A549 (cell line): Measurements from ENCODE around the gene MPPED1. TPM values are rescaled to one million over a fixed set of nuclear protein-coding genes. Genes with fewer than 3 reads are reported as not detected.

Source experiments
- ATAC-seq, 2 experiments: fragments of 200-7000 bp in 1 of 2; fragments of >200 bp in 1 of 2; cut with Nextera tagmentation in 1 of 2; cut with Tn5 transposase in 1 of 2; 3 replicates each; pipeline versions ENCODE4 v1.8.0 to v1.9.1; 2018 to 2020; ENCODE audit warnings: mild to moderate bottlenecking in 1 of 2, moderate library complexity in 1 of 2
- CTCF ChIA-PET: fragments of 300-600 bp; sonication (Branson Sonifier 250); formaldehyde crosslinking; extraction: SDS; loops from one replicate; lab custom pipeline; 2021; ENCODE audit warnings: antibody characterized with exemption, inconsistent platforms; lab: Yijun Ruan, JAX
- POLR2A ChIA-PET: fragments of 350-600 bp; formaldehyde crosslinking; extraction: SDS; loops from one replicate; lab custom pipeline; 2021; ENCODE audit warnings: antibody characterized with exemption, inconsistent platforms; lab: Yijun Ruan, JAX
- DNase-seq, 2 experiments: peaks; one replicate each; pipeline versions ENCODE4 v3.0.0 to v3.0.0-alpha.2; 2011 to 2016; ENCODE audit warnings: low read depth in 1 of 2, low spot score in 1 of 2
- FAIRE-seq: peaks from 2 replicates; lab custom pipeline; 2011; peaks lifted over from hg19 to GRCh38; lab: Jason Lieb, UNC
- H3K27ac ChIP-seq, 2 experiments: fragments of >200 bp; sonication (Bioruptor Twin); formaldehyde crosslinking; 3 replicates each; pipeline ENCODE4 v1.5.1; 2016 to 2017
- H3K4me1 ChIP-seq: fragments of >200 bp; sonication (Bioruptor Twin); formaldehyde crosslinking; 3 replicates; pipeline ENCODE4 v1.6.1; 2016
- H3K4me2 ChIP-seq: fragments of >200 bp; sonication (Bioruptor Twin); formaldehyde crosslinking; 3 replicates; pipeline ENCODE4 v1.6.1; 2016
- H3K4me3 ChIP-seq: fragments of >200 bp; sonication (Bioruptor Twin); formaldehyde crosslinking; 3 replicates; pipeline ENCODE4 v1.5.1; 2016
- H3K9me3 ChIP-seq: fragments of >200 bp; sonication (Bioruptor Twin); formaldehyde crosslinking; 3 replicates; pipeline ENCODE4 v1.6.1; 2016
- CBX2 ChIP-seq: fragments of 200-600 bp; sonication (generic); IDR thresholded peaks from 2 replicates; pipeline ENCODE4 v1.6.1; 2016; ENCODE audit warnings: low read depth, mild to moderate bottlenecking, borderline replicate concordance
- CHD2 ChIP-seq: fragments of 150-350 bp; IDR thresholded peaks from 2 replicates; pipeline ENCODE4 v1.6.1; 2014; ENCODE audit warnings: low read length; ENCODE audit not compliant: partially characterized antibody
- EHMT2 ChIP-seq: fragments of 200-600 bp; sonication (generic); IDR thresholded peaks from 2 replicates; pipeline ENCODE4 v1.6.1; 2016; ENCODE audit warnings: antibody characterized with exemption, low read depth, mild to moderate bottlenecking, moderate library complexity
- EP300 ChIP-seq, 2 experiments: fragments of >200 bp; sonication (Bioruptor Twin); formaldehyde crosslinking; IDR thresholded peaks; 2 replicates in 1 of 2; 3 replicates in 1 of 2; pipeline ENCODE4 v1.6.1; 2016 to 2017
- ESRRA ChIP-seq: fragments of 150-350 bp; IDR thresholded peaks from 2 replicates; pipeline ENCODE4 v1.6.1; 2014; ENCODE audit warnings: mild to moderate bottlenecking, low read length, borderline replicate concordance
- HEYL ChIP-seq: fragments of 250-450 bp; sonication (Bioruptor Pico); IDR thresholded peaks from 2 replicates; pipeline ENCODE4 v1.8.0; 2021; ENCODE audit warnings: mild to moderate bottlenecking, moderate library complexity
- HOXA7 ChIP-seq: fragments of 250-450 bp; sonication (Bioruptor Pico); IDR thresholded peaks from 2 replicates; pipeline ENCODE4 v1.5.0; 2020; ENCODE audit warnings: mild to moderate bottlenecking, moderate library complexity
- JUN ChIP-seq, 2 experiments: fragments of >200 bp; sonication (Bioruptor Twin); formaldehyde crosslinking; IDR thresholded peaks; 2 replicates in 1 of 2; 3 replicates in 1 of 2; pipeline ENCODE4 v1.6.1; 2016 to 2017
- JUNB ChIP-seq: fragments of >200 bp; sonication (Bioruptor Twin); formaldehyde crosslinking; IDR thresholded peaks from 2 replicates; pipeline ENCODE4 v1.6.1; 2016
- KDM5A ChIP-seq: fragments of 200-600 bp; sonication (generic); IDR thresholded peaks from 2 replicates; pipeline ENCODE4 v1.6.1; 2016; ENCODE audit warnings: antibody characterized with exemption, mild to moderate bottlenecking
- MAZ ChIP-seq: fragments of 150-350 bp; IDR thresholded peaks from 2 replicates; pipeline ENCODE4 v1.6.1; 2014; ENCODE audit warnings: antibody characterized with exemption, low read depth, low read length, borderline replicate concordance
- NPAS2 ChIP-seq: fragments of 250-450 bp; sonication (Bioruptor Pico); IDR thresholded peaks from 2 replicates; pipeline ENCODE4 v1.8.0; 2022; ENCODE audit warnings: mild to moderate bottlenecking, moderate library complexity, borderline replicate concordance
- POLR2A ChIP-seq: IDR thresholded peaks from 2 replicates; pipeline ENCODE4 v1.6.1; 2012; ENCODE audit warnings: mild to moderate bottlenecking, low read length
- POLR2AphosphoS2 ChIP-seq: conservative IDR thresholded peaks from 2 replicates; pipeline ENCODE4 v1.6.1; 2012; ENCODE audit warnings: low read length, improper control_type of control experiment, inconsistent platforms
- RARB ChIP-seq: fragments of 250-450 bp; sonication (Bioruptor Pico); IDR thresholded peaks from 2 replicates; pipeline ENCODE4 v1.8.0; 2021; ENCODE audit warnings: mild to moderate bottlenecking, moderate library complexity
- RFX5 ChIP-seq: fragments of 450-650 bp; IDR thresholded peaks from 2 replicates; pipeline ENCODE4 v1.7.1; 2014; ENCODE audit warnings: antibody characterized with exemption, mild to moderate bottlenecking, moderate library complexity
- RNF2 ChIP-seq: fragments of 200-600 bp; sonication (generic); IDR thresholded peaks from 2 replicates; pipeline ENCODE4 v1.6.1; 2016; ENCODE audit warnings: low read depth, mild to moderate bottlenecking, antibody characterized with exemption, moderate library complexity, borderline replicate concordance
- SMC3 ChIP-seq: fragments of >200 bp; sonication (Bioruptor Twin); formaldehyde crosslinking; IDR thresholded peaks from 3 replicates; pipeline ENCODE4 v1.6.1; 2018; ENCODE audit warnings: inconsistent platforms
- SREBF2 ChIP-seq: fragments of 450-650 bp; IDR thresholded peaks from 2 replicates; pipeline ENCODE4 v1.6.1; 2014; ENCODE audit warnings: mild to moderate bottlenecking, moderate library complexity
- ZFP36 ChIP-seq: fragments of 450-650 bp; IDR thresholded peaks from 2 replicates; pipeline ENCODE4 v1.6.1; 2014; ENCODE audit warnings: borderline replicate concordance; ENCODE audit not compliant: partially characterized antibody
- ZNF302 ChIP-seq: fragments of 250-450 bp; sonication (Bioruptor Pico); IDR thresholded peaks from 2 replicates; pipeline ENCODE4 v1.9.0; 2021; ENCODE audit warnings: inconsistent platforms, mild to moderate bottlenecking, moderate library complexity
- ZSCAN20 ChIP-seq: fragments of 250-450 bp; sonication (Bioruptor Pico); IDR thresholded peaks from 2 replicates; pipeline ENCODE4 v1.8.0; 2022; ENCODE audit warnings: mild to moderate bottlenecking, moderate library complexity
- WGBS: methylation state at CpG from one replicate; pipeline ENCODE4 v1.1.6; 2017; ENCODE audit errors: missing lambda C conversion rate; 5-methylcytosine and 5-hydroxymethylcytosine counted together
- polyA plus RNA-seq, 4 experiments: library from polyadenylated mRNA; depleted of rRNA in 3 of 4; stranded (reverse); fragments of >200 nt; fragmentation: RNase III in 1 of 4; extraction: RNeasy Plus Mini Kit Qiagen cat#74134 plus additional on column Dnase treatment in 1 of 4; gene quantifications; 2 replicates in 3 of 4; 3 replicates in 1 of 4; pipeline ENCODE4 v1.2.3, GENCODE V29; 2011 to 2017
- TF ChIP-seq, protein P1 (sequence below): fragments of 200-600 bp; sonication (generic); IDR thresholded peaks from 2 replicates; pipeline ENCODE4 v1.6.1; 2016; ENCODE audit warnings: antibody characterized with exemption, mild to moderate bottlenecking, moderate library complexity
- TF ChIP-seq, protein P2 (sequence below): fragments of 250-450 bp; sonication (Bioruptor Pico); IDR thresholded peaks from 2 replicates; pipeline ENCODE4 v1.5.0; 2021; ENCODE audit warnings: mild to moderate bottlenecking, moderate library complexity, borderline replicate concordance
- TF ChIP-seq, protein P3 (sequence below): fragments of >200 bp; sonication (Bioruptor Twin); formaldehyde crosslinking; IDR thresholded peaks from 3 replicates; pipeline ENCODE4 v1.6.1; 2016
- TF ChIP-seq, protein P4 (sequence below): fragments of >200 bp; sonication (Bioruptor Twin); formaldehyde crosslinking; IDR thresholded peaks from 3 replicates; pipeline ENCODE4 v1.5.1; 2016

Gene MPPED1
- polyA plus RNA-seq, 2 of the 4 experiments (the other 2 are of a cell fraction), result not detected

DNA sequence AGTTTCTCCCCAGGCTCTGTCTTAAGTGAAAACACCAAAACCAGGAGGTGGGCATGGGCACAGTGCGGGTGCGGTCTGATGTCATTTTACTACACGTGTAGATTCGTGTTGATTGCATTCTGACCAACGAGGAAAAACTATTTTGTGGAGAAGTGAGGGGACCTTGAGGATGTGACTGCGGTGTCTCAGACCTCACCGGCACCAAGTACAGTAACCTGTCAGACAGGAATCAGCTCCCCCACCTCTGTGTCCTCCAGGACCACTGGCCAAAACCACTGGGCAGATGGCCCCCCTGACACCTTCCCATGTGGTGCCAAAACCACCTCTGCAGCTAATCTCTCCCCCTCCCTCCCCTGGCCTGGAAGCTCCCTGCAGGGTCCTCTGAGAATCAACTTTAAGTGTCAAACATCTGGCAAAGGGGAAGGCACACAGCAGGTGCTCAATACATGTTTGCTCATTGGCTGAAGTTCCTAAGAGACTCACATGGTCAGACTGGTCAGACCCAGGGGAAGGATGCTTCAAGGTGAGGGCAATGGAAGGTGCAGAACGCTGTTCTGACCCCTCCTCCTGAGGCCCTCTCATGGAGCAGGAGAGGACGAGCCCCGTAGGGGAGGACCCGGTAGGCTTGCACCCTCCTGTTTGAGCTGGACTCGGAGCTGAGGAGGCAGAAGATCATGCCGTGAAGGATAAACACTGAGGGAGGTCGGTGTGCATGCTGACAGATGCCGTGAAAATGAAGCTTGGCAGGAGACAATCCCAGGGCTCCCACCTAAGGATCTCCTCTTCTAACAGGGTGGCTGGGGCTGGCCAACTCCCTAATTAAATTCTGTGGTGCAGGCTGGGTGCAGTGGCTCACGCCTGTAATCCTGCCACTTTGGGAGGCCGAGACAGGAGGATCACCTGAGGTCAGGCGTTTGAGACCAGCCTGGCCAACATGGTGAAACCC is 129.9 kb downstream of the MPPED1 start:
- ATAC-seq, result no peak
- H3K4me3 ChIP-seq, result no peak overlapping the region
- H3K4me1 ChIP-seq, result no peaks in the 10 kb centered on the region
- POLR2A ChIA-PET, result no interaction called here
- no peak overlapping the region for H3K27ac ChIP-seq
- no peaks in the 10 kb centered on the region for H3K9me3 ChIP-seq
- no peak for FAIRE-seq
- no peak for TF ChIP-seq JUNB
- no peak for TF ChIP-seq JUN (IDR thresholded peaks at IDR 0.05)
- TF ChIP-seq ZFP36, result no peak
- TF ChIP-seq HOXA7 (CRISPR knock-in tag), result no peak
- TF ChIP-seq POLR2A, result no peak
- no peak for TF ChIP-seq MAZ
- TF ChIP-seq, protein P1, sequence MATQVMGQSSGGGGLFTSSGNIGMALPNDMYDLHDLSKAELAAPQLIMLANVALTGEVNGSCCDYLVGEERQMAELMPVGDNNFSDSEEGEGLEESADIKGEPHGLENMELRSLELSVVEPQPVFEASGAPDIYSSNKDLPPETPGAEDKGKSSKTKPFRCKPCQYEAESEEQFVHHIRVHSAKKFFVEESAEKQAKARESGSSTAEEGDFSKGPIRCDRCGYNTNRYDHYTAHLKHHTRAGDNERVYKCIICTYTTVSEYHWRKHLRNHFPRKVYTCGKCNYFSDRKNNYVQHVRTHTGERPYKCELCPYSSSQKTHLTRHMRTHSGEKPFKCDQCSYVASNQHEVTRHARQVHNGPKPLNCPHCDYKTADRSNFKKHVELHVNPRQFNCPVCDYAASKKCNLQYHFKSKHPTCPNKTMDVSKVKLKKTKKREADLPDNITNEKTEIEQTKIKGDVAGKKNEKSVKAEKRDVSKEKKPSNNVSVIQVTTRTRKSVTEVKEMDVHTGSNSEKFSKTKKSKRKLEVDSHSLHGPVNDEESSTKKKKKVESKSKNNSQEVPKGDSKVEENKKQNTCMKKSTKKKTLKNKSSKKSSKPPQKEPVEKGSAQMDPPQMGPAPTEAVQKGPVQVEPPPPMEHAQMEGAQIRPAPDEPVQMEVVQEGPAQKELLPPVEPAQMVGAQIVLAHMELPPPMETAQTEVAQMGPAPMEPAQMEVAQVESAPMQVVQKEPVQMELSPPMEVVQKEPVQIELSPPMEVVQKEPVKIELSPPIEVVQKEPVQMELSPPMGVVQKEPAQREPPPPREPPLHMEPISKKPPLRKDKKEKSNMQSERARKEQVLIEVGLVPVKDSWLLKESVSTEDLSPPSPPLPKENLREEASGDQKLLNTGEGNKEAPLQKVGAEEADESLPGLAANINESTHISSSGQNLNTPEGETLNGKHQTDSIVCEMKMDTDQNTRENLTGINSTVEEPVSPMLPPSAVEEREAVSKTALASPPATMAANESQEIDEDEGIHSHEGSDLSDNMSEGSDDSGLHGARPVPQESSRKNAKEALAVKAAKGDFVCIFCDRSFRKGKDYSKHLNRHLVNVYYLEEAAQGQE, result no peak
- no peak for TF ChIP-seq ZNF302
- no peak for TF ChIP-seq CBX2
- TF ChIP-seq HEYL, result no peak
- TF ChIP-seq NPAS2, result no peak
- TF ChIP-seq KDM5A, result no peak
- TF ChIP-seq, all 56 proteins: peak for 0
- no peak for DNase-seq
- CTCF ChIA-PET, result no interaction called here
- 32% methylated on average over 16 of the region's 18 CpGs for WGBS
- no peak overlapping the region for H3K4me2 ChIP-seq

DNA sequence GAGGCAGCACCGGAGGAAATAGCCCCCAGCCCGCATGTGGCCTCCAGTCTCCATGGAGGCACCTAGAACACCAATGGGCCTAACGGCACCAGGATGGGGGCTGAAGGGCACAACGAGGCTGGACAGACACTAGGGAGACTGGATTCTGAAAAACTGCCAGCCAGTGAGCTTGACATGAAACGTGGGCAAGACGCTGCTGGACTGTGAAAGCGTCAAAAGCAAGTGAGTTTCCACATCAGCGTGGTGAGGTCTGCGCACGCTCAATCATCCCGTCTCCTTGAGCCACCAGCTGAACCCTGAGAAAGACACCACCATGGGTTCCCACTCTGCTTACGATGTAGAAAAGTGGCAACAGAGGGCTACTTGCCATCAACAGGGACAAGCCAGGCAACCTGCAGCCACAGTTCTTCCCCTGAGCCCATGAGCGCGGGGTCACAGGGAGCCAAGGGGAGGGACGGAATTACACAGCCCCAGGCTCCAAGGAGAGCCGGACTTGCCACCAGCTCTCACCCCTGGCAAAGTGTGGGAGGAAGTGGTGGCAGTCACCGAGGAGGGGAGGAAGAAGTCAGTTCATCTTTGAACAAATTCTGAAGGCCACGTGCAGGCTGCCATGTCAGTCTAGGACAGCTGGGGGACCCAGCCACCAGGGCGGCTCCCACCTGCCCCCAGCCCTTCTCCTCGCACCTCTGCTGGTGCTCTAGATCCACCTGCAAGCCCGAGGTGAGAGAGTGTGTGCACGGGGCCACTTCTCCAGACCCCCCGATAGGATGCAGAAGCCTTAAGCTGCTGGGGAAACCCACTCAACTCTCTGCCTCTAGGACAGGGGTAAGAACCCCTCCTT is 131.1 kb downstream of the MPPED1 start:
- Histone ChIP-seq H3K4me1 (no peaks in the 10 kb centered on the region), H3K4me2 (no peak overlapping the region), H3K4me3 (no peak overlapping the region), H3K27ac (no peak overlapping the region), H3K9me3 (no peaks in the 10 kb centered on the region)
- ChIA-PET POLR2A (no interaction called here), CTCF (no interaction called here)
- 55% methylated on average over 19 of the region's 23 CpGs for WGBS
- no peak for DNase-seq
- no peak for ATAC-seq
- FAIRE-seq, result no peak
- TF ChIP-seq, protein P2, sequence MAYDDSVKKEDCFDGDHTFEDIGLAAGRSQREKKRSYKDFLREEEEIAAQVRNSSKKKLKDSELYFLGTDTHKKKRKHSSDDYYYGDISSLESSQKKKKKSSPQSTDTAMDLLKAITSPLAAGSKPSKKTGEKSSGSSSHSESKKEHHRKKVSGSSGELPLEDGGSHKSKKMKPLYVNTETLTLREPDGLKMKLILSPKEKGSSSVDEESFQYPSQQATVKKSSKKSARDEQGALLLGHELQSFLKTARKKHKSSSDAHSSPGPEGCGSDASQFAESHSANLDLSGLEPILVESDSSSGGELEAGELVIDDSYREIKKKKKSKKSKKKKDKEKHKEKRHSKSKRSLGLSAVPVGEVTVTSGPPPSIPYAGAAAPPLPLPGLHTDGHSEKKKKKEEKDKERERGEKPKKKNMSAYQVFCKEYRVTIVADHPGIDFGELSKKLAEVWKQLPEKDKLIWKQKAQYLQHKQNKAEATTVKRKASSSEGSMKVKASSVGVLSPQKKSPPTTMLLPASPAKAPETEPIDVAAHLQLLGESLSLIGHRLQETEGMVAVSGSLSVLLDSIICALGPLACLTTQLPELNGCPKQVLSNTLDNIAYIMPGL, result no peak
- TF ChIP-seq SMC3 (no peak), MAZ (no peak), POLR2AphosphoS2 (no peak), ZFP36 (no peak), SREBF2 (no peak), EHMT2 (no peak), RFX5 (no peak), CHD2 (no peak), EP300 (IDR thresholded peaks at IDR 0.05) (no peak), ESRRA (no peak), ZSCAN20 (no peak), RNF2 (no peak), RARB (no peak)
- TF ChIP-seq, protein P3, sequence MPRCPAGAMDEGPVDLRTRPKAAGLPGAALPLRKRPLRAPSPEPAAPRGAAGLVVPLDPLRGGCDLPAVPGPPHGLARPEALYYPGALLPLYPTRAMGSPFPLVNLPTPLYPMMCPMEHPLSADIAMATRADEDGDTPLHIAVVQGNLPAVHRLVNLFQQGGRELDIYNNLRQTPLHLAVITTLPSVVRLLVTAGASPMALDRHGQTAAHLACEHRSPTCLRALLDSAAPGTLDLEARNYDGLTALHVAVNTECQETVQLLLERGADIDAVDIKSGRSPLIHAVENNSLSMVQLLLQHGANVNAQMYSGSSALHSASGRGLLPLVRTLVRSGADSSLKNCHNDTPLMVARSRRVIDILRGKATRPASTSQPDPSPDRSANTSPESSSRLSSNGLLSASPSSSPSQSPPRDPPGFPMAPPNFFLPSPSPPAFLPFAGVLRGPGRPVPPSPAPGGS, result no peak
- TF ChIP-seq, protein P4, sequence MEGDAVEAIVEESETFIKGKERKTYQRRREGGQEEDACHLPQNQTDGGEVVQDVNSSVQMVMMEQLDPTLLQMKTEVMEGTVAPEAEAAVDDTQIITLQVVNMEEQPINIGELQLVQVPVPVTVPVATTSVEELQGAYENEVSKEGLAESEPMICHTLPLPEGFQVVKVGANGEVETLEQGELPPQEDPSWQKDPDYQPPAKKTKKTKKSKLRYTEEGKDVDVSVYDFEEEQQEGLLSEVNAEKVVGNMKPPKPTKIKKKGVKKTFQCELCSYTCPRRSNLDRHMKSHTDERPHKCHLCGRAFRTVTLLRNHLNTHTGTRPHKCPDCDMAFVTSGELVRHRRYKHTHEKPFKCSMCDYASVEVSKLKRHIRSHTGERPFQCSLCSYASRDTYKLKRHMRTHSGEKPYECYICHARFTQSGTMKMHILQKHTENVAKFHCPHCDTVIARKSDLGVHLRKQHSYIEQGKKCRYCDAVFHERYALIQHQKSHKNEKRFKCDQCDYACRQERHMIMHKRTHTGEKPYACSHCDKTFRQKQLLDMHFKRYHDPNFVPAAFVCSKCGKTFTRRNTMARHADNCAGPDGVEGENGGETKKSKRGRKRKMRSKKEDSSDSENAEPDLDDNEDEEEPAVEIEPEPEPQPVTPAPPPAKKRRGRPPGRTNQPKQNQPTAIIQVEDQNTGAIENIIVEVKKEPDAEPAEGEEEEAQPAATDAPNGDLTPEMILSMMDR, result no peak
